ENCODE measurements around the gene OR3A1.
"Not testable (repeated sequence)": the region's sequence is repeated elsewhere in the genome, so short reads cannot be mapped to it uniquely, and the experiment has no call there.

OR3A1 gene, protein sequence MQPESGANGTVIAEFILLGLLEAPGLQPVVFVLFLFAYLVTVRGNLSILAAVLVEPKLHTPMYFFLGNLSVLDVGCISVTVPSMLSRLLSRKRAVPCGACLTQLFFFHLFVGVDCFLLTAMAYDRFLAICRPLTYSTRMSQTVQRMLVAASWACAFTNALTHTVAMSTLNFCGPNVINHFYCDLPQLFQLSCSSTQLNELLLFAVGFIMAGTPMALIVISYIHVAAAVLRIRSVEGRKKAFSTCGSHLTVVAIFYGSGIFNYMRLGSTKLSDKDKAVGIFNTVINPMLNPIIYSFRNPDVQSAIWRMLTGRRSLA

DNA sequence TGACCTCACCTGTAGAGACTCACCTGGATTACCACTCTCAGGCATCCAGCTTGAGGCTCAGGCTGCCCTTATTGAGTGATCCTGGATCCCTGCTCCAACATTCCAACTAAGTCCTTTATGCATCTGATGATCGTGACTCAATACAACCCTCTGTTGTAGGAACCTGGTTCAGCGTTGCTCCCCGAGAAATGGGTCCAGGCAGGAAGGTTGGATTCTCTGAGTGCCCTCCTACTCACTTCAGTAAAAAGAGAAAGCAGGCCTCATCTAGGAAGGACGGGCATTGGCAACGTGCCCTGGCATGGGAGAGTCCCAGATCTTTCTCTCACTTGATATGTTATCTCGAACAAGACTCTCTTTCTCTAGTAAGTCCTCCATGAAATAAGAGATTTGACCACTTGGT lies at the start of gene OR3A1:
OR3A1 (minus strand) TSS at position 101 of the 400 bp plus-strand sequence. CDS start 5,778 bp downstream, outside the sequence.
- no peak for DNase-seq

DNA sequence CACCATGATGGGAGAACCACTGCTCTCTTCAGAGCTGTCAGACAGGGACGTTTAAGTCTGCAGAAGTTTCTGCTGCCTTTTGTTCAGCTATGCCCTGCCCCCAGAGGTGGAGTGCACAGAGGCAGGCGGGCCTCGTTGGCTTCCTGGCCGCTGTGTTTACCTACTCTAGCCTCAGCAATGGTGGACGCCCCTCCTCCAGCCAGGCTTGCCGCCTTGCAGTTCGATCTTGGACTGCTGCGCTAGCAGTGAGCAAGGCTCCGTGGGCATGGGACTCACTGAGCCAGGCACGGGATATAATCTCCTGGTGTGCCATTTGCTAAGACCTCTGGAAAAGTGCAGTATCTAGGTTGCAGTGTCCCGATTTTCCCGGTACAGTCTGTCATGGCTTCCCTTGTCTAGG lies 44.6 kb upstream of the OR3A1 start:
- not testable (repeated sequence) for DNase-seq

DNA sequence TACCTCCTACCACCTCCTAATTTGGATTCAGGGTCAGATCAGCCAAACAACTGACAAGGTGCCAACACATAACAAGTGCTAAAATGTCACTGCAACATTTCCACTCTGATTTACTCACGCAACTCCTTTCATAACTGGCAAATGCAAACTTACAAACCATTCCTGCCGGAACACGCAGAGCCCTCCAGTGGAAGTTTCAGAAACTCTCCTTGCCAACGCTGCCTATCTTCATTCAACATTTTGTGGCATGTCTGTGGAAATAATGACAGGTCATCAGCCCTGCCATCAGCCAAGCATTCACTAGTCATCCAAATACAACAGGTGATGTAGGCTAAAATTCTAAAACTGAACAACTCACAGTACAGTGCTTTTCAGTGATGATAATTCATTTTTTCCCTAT lies 37.7 kb upstream of the OR3A1 start:
- DNase-seq = no peak

- no peak for DNase-seq
Observed at GRCh38 chr17:3318336-3318735, 20.2 kb upstream of the OR3A1 start.

- no peak for DNase-seq
Observed at GRCh38 chr17:3316836-3317235, 18.7 kb upstream of the OR3A1 start.

DNA sequence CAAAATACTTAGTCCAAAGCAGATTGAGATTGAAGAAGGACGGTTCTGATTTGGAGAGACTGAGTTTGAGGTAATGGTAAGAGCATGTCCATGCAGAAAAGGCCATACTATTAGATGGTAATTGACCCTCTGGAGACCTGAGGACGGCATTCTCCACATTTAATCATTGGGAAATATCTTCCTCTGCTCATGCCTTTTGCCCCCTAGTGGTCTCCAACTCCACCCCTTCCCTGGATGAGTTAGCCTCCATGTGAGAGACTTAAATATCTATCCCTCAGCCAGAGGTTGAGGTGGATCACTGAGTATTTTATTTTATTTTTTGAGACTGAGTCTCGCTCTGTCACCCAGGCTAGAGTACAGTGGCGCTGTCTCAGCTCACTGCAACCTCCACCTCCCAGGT lies 10.4 kb upstream of the OR3A1 start:
- no peak for DNase-seq

DNA sequence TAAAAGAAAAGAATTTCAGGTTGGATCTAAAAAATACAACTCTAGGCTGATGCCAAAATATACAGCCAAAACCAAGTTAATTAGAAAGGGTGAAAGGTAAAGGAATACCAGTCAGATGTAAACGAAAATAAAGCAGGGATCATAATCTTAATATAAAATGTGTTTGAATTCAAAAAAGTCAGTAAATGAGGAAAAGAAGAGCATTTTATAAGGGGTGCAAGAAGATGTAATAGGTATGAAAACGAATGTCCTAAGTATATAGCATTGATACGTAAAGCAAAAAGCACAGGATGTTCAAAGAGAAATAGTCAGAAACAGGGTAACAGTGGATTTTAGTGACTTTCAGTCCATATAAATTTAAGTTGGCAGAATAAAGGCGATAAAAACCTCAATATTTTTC lies 2.5 kb downstream of the OR3A1 start:
- DNase-seq = no peak

DNA sequence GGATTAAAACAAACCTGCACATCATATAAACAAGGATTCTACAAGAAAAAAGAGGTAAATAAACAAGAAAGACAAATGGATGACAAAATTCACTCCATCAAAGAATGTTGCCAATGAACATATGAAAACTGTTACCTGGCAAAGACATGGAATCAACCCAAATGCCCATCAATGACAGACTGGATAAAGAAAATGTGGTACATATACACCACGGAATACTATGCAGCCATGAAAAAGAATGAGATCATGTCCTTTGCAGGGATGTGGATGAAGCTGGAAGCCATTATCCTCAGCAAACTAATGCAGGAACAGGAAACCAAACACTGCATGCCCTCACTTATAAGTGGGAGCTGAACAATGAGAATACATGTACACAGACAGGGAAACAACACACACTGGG lies 4.6 kb downstream of the OR3A1 start:
- DNase-seq = not testable (repeated sequence)

GRCh38 chr17:3282901-3283300 lies 15.3 kb downstream of the OR3A1 start:
- DNase-seq = no peak

DNA sequence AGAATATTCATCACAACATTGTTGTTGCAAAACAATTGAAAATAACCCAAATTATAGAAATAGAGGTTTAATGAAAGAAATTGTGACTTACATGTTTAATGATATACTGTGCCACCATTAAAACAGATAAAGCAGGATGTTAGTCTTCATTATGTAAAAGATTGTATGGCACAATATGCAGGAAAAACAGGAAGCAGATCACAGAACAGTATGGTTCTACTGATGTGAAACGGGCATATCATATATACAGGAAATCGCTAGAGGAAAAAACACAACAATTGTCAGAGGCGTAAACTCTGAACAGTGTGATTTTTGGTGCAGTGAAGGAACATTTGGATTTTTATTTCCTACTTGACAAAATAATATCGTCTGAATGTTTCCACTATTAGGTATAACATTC lies 22.0 kb downstream of the OR3A1 start:
- no peak for DNase-seq

DNA sequence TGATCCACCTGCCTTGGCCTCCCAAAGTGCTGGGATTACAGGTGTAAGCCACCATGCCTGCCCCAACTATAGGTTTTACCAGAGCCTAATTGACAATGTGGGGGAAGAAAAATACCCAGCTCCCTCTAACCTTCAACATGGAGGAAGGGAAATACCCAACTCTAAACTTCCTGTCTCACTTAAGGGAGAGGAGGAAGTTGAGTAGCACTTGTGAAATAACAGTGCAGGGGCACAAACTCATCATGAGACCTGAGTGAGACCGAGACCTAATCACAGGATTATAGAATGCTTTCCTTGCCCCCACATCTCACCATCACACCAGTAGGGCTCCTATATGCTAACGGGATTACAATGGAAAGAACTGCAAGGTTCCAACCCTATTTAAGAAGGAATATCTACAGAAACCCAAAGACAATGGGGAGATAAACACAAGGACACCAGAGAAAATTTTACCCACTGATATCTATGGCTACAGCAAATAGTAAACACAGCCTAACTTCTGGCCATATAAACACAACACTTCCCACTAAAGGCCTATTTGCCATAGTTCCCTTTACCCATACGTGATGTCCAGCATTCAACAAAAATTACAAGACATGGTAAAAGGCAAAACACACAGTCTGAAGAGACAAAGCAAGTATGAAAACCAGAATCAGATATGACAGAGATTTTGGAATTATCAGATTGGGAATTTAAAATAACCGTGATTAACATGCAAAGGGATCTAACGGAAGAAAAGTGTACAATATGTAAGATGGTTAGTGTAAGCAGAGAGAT lies 26.9 kb downstream of the OR3A1 start:
- DNase-seq = no peak

GRCh38 chr17:3260600-3260999 lies 37.6 kb downstream of the OR3A1 start:
- no peak for DNase-seq

DNA sequence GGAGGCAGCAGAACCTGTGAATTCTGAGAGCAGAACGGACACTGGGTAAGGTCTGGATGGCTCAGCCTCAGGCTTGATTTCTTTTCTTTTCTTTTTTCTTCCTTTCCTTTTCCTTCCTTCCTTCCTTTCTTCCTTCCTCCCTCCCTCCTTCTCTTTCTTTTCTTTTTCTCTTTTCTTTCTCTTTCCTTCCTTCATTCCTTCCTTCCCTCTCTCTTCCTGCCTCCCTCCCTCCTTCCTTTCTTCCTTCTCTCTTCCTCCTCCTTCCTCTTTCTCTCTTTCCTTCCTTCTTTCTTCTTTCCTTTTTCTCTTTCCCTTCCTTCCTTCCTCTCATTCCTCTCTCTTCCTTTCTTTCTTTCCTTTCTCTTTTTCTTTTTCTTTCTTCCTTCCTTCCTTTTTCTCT lies 38.0 kb downstream of the OR3A1 start:
- no peak for DNase-seq

DNA sequence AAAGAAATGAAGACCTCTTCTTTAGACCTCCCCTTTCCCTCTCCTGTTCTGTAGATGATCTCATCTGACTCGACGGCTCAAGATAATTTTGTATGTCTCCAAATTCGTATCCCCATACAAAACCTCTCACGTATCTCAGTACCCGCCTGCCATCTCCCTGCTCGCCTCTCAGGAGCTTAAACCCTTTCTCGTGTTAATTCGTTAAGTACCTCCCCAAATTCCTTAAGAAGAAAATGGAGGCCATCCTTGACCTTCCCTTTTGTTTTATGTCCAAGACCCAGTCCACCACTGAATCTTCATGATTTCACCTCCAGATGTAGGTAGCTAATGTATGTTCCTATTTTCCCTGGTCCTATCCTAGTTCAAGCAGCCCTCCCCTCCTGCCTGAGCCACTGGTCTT lies 41.6 kb downstream of the OR3A1 start:
- no peak for DNase-seq

- not testable (repeated sequence) for DNase-seq
Observed at GRCh38 chr17:3249013-3249412, 49.1 kb downstream of the OR3A1 start.

DNA sequence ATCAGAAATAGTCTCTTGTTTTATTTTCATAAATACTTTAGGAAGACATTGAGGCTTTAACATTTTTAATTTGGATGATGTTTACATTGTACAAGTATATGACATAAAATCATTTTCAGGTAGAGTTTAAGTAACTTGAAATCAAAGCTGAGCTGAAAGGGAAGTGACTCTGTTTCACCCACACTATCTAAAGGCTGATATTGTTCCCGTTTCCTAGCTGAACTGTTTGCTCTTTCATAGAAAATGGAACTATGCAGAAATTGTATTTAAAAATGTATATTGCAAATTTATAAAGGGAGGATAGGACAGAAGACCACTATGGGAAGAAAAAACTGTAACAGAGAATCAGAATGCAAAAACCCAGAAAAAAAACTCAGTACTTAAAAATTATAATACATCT lies 53.3 kb downstream of the OR3A1 start:
- not testable (repeated sequence) for DNase-seq

GRCh38 chr17:3241044-3241443 lies 57.1 kb downstream of the OR3A1 start:
- DNase-seq = not testable (repeated sequence)

Data from NCI-H1048 (cell line).